Measurements from ENCODE around the gene TNFSF12.

Gene TNFSF12

GRCh38 chr17:7580604-7581575, 32.0 kb downstream of the TNFSF12 start:
- Histone ChIP-seq H3K27ac (ENCODE audit: low read length) (no peak overlapping the region), H3K4me1 (ENCODE audit: low read length) (peaks cover 54% of the 10 kb centered on the region), H3K9me2 (replicated peaks; ENCODE audit: insufficient read depth, low read length) (no peaks in the 10 kb centered on the region), H3K9me3 (replicated peaks; ENCODE audit: insufficient read depth, low read length) (no peaks in the 10 kb centered on the region), H3K79me2 (ENCODE audit: low read length) (peaks cover 69% of the 10 kb centered on the region), H4K20me1 (ENCODE audit: insufficient read depth, low read length) (peaks cover 28% of the 10 kb centered on the region), H3K4me2 (ENCODE audit: low read depth, low read length) (no peak overlapping the region), H3K9ac (ENCODE audit: low read length) (no peak overlapping the region), H3K27me3 (replicated peaks; ENCODE audit: insufficient read depth, low read length) (no peaks in the 10 kb centered on the region), H3F3A (ENCODE audit: insufficient read depth, low read length) (peaks cover 56% of the 10 kb centered on the region), H2AFZ (ENCODE audit: low read length) (no peak overlapping the region), H3K36me3 (replicated peaks; ENCODE audit: insufficient read depth, low read length) (peaks cover 18% of the 10 kb centered on the region; the same call in 1 of the 2 replicates), H3K4me3 (ENCODE audit: low read length) (no peak overlapping the region)
- no peak for TF ChIP-seq EZH2phosphoT487 (IDR thresholded peaks at IDR 0.05; ENCODE audit: low read length)
- TF ChIP-seq EZH2 (optimal IDR thresholded peaks at IDR 0.05; ENCODE audit: low read depth, low read length) = no peak
- TF ChIP-seq, protein P1, sequence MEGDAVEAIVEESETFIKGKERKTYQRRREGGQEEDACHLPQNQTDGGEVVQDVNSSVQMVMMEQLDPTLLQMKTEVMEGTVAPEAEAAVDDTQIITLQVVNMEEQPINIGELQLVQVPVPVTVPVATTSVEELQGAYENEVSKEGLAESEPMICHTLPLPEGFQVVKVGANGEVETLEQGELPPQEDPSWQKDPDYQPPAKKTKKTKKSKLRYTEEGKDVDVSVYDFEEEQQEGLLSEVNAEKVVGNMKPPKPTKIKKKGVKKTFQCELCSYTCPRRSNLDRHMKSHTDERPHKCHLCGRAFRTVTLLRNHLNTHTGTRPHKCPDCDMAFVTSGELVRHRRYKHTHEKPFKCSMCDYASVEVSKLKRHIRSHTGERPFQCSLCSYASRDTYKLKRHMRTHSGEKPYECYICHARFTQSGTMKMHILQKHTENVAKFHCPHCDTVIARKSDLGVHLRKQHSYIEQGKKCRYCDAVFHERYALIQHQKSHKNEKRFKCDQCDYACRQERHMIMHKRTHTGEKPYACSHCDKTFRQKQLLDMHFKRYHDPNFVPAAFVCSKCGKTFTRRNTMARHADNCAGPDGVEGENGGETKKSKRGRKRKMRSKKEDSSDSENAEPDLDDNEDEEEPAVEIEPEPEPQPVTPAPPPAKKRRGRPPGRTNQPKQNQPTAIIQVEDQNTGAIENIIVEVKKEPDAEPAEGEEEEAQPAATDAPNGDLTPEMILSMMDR (IDR thresholded peaks at IDR 0.05; ENCODE audit: low read length) = no peak
- DNase-seq = no peak

DNA sequence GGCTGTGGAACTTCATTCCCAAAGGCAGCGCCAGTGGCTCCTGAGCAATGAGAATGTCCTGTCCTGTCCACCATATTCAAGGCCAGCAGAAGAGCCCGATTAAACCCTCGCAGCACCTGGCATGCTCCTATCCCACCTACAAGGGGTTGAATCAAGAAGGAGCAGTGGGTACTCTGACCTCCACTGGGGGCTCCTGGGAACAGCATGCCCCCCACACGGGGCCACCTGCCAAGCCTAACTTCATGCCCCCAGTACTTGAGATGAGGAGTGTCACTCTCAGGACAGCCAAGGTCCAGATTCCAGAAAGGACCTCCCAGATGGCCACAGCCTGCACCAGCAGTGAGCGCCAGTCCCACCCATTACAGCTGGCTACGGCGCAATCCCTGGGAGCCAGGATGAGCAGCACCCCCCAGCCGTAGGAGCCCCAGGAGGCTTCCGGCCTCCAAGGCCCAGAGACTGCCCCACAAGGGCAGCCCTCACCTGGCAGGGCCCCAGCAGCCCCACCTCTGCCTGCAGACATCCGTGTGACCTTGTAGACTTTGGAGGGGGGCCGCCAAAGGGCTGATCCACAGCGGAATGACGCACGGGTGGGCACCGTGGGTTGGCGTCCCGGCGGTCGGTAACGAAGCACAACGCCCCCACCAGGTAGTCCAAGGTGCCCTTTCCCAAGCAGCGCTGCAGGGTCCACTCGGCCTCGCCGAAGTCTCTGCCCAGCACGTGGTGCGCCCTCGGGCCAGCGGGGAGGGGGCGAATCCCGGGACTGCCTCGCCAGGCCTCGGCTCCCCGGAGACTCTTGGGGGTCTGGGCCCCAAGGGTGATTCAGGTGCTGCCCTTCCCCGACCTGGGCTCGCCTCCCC, 33.8 kb downstream of the TNFSF12 start:
- H3K4me2 ChIP-seq (ENCODE audit: low read depth, low read length) = peak overlapping the region; percentile 90
- TF ChIP-seq, protein P1 (IDR thresholded peaks at IDR 0.05; ENCODE audit: low read length) = no peak
- TF ChIP-seq EZH2 (optimal IDR thresholded peaks at IDR 0.05; ENCODE audit: low read depth, low read length) (no peak), EZH2phosphoT487 (IDR thresholded peaks at IDR 0.05; ENCODE audit: low read length) (no peak)
- peaks cover 12% of the 10 kb centered on the region for H4K20me1 ChIP-seq (ENCODE audit: insufficient read depth, low read length)
- no peak for DNase-seq
- peaks cover 38% of the 10 kb centered on the region for H3F3A ChIP-seq (ENCODE audit: insufficient read depth, low read length)
- H3K9me2 ChIP-seq (replicated peaks; ENCODE audit: insufficient read depth, low read length) = no peaks in the 10 kb centered on the region
- no peaks in the 10 kb centered on the region for H3K27me3 ChIP-seq (replicated peaks; ENCODE audit: insufficient read depth, low read length)
- peaks cover 4% of the 10 kb centered on the region; the same call in 1 of the 2 replicates for H3K36me3 ChIP-seq (replicated peaks; ENCODE audit: insufficient read depth, low read length)
- peak overlapping the region; percentile 80 for H3K4me3 ChIP-seq (ENCODE audit: low read length)
- H3K4me1 ChIP-seq (ENCODE audit: low read length) = peaks cover 38% of the 10 kb centered on the region
- H3K9ac ChIP-seq (ENCODE audit: low read length) = peak overlapping the region; percentile 86; the same call in 1 of the 2 replicates
- H3K27ac ChIP-seq (ENCODE audit: low read length) = peak overlapping the region; percentile 80; the same call in 1 of the 2 replicates
- peaks cover 59% of the 10 kb centered on the region for H3K79me2 ChIP-seq (ENCODE audit: low read length)
- H2AFZ ChIP-seq (ENCODE audit: low read length) = peak overlapping the region; percentile 91; the same call in 1 of the 2 replicates
- no peaks in the 10 kb centered on the region for H3K9me3 ChIP-seq (replicated peaks; ENCODE audit: insufficient read depth, low read length)

GRCh38 chr17:7583253-7584109, 34.6 kb downstream of the TNFSF12 start, which contains the start of gene MPDU1:
TSS of gene MPDU1 (plus strand) at chr17:7583852. CDS start at chr17:7583863, 11 bp downstream.
- no peaks in the 10 kb centered on the region for H3K27me3 ChIP-seq (replicated peaks; ENCODE audit: insufficient read depth, low read length)
- peak within 1 kb of the TSS; percentile 86 for H3K9ac ChIP-seq (ENCODE audit: low read length)
- H3F3A ChIP-seq (ENCODE audit: insufficient read depth, low read length) = peaks cover 31% of the 10 kb centered on the region
- H3K4me1 ChIP-seq (ENCODE audit: low read length) = peaks cover 30% of the 10 kb centered on the region
- H3K36me3 ChIP-seq (replicated peaks; ENCODE audit: insufficient read depth, low read length) = no peaks in the 10 kb centered on the region
- no peaks in the 10 kb centered on the region for H3K9me2 ChIP-seq (replicated peaks; ENCODE audit: insufficient read depth, low read length)
- peak within 1 kb of the TSS; percentile 80 for H3K4me3 ChIP-seq (ENCODE audit: low read length)
- peak within 1 kb of the TSS; percentile 91 for H2AFZ ChIP-seq (ENCODE audit: low read length)
- H3K27ac ChIP-seq (ENCODE audit: low read length) = peak within 1 kb of the TSS; percentile 80
- H3K79me2 ChIP-seq (ENCODE audit: low read length) = peaks cover 57% of the 10 kb centered on the region
- TF ChIP-seq EZH2phosphoT487 (IDR thresholded peaks at IDR 0.05; ENCODE audit: low read length) = no peak
- no peak for TF ChIP-seq EZH2 (optimal IDR thresholded peaks at IDR 0.05; ENCODE audit: low read depth, low read length)
- TF ChIP-seq, protein P1 (IDR thresholded peaks at IDR 0.05; ENCODE audit: low read length) = no peak
- H3K4me2 ChIP-seq (ENCODE audit: low read depth, low read length) = peak within 1 kb of the TSS; percentile 90
- DNase-seq = peak; percentile 96
- H4K20me1 ChIP-seq (ENCODE audit: insufficient read depth, low read length) = 0 out of 2 replicates have a peak, but pooled peaks cover 6% of the 10 kb centered on the region
- H3K9me3 ChIP-seq (replicated peaks; ENCODE audit: insufficient read depth, low read length) = no peaks in the 10 kb centered on the region
